ENCODE data around the gene FXYD5.
A peak's percentile ranks its signal among the peaks of the same experiment; 100 is the strongest.

Gene FXYD5

GRCh38 chr19:35216833-35217648 is 62.5 kb downstream of the FXYD5 start:
- peak; percentile 62 to 67 for DNase-seq

- DNase-seq = no peak
These were observed 63.1 kb downstream of the FXYD5 start for GRCh38 chr19:35217649-35217990.

- DNase-seq = no peak
These were observed 64.5 kb downstream of the FXYD5 start for GRCh38 chr19:35219008-35219407.

Measured in CD4-positive, alpha-beta T cell treated with Interleukin-1 beta for 1 hour (primary cell).